ENCODE results near the gene B3GLCT.

DNA sequence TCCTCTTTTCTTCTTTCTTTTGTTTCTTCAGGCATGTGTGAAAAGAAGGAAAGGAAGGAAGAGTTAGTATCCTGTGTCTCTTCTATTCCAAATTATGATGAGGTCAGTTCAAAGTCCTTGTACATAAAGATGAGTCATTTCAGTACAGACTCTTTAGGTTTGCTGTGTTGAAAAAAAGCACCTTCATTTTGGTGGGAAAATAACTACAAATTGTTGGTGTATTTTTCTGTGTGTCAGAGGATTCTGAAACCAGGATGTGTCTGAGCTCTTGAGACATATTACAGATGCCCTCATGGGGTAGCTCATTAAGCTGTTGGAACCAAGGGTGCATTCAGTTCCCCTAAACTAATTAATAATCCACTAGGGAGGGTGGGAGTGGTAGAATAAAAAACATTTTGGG lies 32.3 kb upstream of the B3GLCT start:
- TF ChIP-seq, protein P1, sequence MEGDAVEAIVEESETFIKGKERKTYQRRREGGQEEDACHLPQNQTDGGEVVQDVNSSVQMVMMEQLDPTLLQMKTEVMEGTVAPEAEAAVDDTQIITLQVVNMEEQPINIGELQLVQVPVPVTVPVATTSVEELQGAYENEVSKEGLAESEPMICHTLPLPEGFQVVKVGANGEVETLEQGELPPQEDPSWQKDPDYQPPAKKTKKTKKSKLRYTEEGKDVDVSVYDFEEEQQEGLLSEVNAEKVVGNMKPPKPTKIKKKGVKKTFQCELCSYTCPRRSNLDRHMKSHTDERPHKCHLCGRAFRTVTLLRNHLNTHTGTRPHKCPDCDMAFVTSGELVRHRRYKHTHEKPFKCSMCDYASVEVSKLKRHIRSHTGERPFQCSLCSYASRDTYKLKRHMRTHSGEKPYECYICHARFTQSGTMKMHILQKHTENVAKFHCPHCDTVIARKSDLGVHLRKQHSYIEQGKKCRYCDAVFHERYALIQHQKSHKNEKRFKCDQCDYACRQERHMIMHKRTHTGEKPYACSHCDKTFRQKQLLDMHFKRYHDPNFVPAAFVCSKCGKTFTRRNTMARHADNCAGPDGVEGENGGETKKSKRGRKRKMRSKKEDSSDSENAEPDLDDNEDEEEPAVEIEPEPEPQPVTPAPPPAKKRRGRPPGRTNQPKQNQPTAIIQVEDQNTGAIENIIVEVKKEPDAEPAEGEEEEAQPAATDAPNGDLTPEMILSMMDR (IDR thresholded peaks at IDR 0.05; ENCODE audit: poor library complexity) = no peak
- TF ChIP-seq EZH2 (IDR thresholded peaks at IDR 0.05; ENCODE audit: borderline replicate concordance) (no peak), EZH2phosphoT487 (IDR thresholded peaks at IDR 0.05; ENCODE audit: low read depth, severe bottlenecking, unreplicated experiment) (no peak)

Data from hepatocyte (in vitro differentiated cells).